Measurements from ENCODE around the gene GPR142.

GPR142 gene

DNA sequence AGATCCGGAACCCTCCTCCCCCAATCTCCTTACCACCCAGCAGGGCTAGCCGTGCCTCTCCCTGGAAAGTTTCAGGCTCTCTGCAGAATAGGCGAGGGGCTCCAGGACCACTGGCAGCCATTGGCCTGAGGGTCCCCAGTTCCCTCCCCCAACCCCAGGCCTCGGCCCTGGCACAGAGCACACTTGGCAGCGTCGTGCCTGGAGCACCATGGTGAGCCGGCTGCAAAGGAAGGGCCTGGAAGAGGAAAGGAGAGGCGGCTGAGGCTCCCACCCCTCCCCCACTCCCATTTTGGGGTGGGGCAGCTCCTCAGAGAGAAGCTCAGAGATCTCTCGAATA lies 5.3 kb upstream of the GPR142 start:
- Histone ChIP-seq H3K4me2 (ENCODE audit: insufficient read depth, low read length) (no peak overlapping the region), H3K27me3 (ENCODE audit: insufficient read depth, low read length, poor library complexity) (peaks cover 3% of the 10 kb centered on the region), H3K9me3 (ENCODE audit: insufficient read depth, low read length, severe bottlenecking) (no peaks in the 10 kb centered on the region), H2AFZ (ENCODE audit: low read depth, low read length) (no peak overlapping the region), H3K4me3 (ENCODE audit: low read depth in 1 of 2, low read length in 2 of 2) (no peak overlapping the region), H4K20me1 (ENCODE audit: insufficient read depth, low read length) (0 out of 2 replicates have a peak, but pooled peaks cover 8% of the 10 kb centered on the region), H3K27ac (ENCODE audit: low read length) (no peak overlapping the region), H3K9ac (ENCODE audit: low read depth, low read length) (no peak overlapping the region), H3K4me1 (ENCODE audit: insufficient read depth, low read length) (no peaks in the 10 kb centered on the region), H3K36me3 (ENCODE audit: insufficient read depth, low read length) (no peaks in the 10 kb centered on the region), H3K79me2 (ENCODE audit: insufficient read depth, low read length) (no peaks in the 10 kb centered on the region)
- TF ChIP-seq, protein P1, sequence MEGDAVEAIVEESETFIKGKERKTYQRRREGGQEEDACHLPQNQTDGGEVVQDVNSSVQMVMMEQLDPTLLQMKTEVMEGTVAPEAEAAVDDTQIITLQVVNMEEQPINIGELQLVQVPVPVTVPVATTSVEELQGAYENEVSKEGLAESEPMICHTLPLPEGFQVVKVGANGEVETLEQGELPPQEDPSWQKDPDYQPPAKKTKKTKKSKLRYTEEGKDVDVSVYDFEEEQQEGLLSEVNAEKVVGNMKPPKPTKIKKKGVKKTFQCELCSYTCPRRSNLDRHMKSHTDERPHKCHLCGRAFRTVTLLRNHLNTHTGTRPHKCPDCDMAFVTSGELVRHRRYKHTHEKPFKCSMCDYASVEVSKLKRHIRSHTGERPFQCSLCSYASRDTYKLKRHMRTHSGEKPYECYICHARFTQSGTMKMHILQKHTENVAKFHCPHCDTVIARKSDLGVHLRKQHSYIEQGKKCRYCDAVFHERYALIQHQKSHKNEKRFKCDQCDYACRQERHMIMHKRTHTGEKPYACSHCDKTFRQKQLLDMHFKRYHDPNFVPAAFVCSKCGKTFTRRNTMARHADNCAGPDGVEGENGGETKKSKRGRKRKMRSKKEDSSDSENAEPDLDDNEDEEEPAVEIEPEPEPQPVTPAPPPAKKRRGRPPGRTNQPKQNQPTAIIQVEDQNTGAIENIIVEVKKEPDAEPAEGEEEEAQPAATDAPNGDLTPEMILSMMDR (IDR thresholded peaks at IDR 0.05; ENCODE audit: borderline replicate concordance, extremely low read depth, low read length, poor library complexity, severe bottlenecking) = no peak
- no peak for TF ChIP-seq EZH2 (IDR thresholded peaks at IDR 0.05; ENCODE audit: borderline replicate concordance, low read depth, low read length, severe bottlenecking)
- no peak for DNase-seq
- no peak for ATAC-seq (ENCODE audit: insufficient read depth, low read depth)

DNA sequence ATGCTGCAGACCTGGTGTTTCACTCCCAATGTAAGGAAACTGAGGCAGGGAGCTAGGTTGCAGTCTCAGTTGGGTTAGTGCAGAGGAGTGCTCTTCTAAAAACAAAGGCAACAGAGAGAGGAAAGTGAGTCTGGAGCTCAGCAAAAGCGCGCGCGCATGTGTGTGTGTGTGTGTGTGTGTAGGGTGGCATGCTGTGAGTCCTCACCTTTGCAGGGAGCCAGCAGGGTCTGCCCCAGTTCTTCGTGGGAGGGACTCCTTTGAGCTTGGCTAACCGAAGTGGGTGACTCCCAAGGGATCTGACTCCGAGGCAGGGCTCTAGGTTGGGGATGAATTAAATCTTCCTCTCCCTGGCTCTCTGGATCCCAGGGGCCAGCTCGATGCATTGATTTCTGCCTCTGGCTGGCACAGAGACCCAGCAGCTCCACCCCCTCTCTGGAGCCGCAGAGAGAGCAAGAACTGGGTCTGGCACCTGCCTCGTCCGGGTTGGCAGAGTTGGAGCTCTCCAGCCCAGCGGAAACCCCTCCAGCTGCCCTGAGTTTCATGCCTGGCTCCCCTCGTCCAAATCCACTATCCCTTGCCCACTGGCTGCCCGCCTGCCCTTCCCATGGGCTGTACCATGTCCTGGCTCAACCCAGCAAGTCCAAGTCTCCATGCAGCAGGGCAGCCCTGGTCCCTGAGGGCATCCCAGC lies 4.4 kb upstream of the GPR142 start:
- no peak overlapping the region for H3K4me2 ChIP-seq (ENCODE audit: insufficient read depth, low read length)
- no peak overlapping the region for H3K27ac ChIP-seq (ENCODE audit: low read length)
- no peaks in the 10 kb centered on the region for H3K79me2 ChIP-seq (ENCODE audit: insufficient read depth, low read length)
- peaks cover 14% of the 10 kb centered on the region; the same call in 1 of the 2 replicates for H4K20me1 ChIP-seq (ENCODE audit: insufficient read depth, low read length)
- no peak overlapping the region for H2AFZ ChIP-seq (ENCODE audit: low read depth, low read length)
- peaks cover 3% of the 10 kb centered on the region for H3K27me3 ChIP-seq (ENCODE audit: insufficient read depth, low read length, poor library complexity)
- no peak overlapping the region for H3K4me3 ChIP-seq (ENCODE audit: low read depth in 1 of 2, low read length in 2 of 2)
- ATAC-seq (ENCODE audit: insufficient read depth, low read depth) = no peak
- H3K9ac ChIP-seq (ENCODE audit: low read depth, low read length) = no peak overlapping the region
- no peaks in the 10 kb centered on the region for H3K4me1 ChIP-seq (ENCODE audit: insufficient read depth, low read length)
- H3K9me3 ChIP-seq (ENCODE audit: insufficient read depth, low read length, severe bottlenecking) = no peaks in the 10 kb centered on the region
- no peaks in the 10 kb centered on the region for H3K36me3 ChIP-seq (ENCODE audit: insufficient read depth, low read length)
- no peak for DNase-seq
- no peak for TF ChIP-seq EZH2 (IDR thresholded peaks at IDR 0.05; ENCODE audit: borderline replicate concordance, low read depth, low read length, severe bottlenecking)
- TF ChIP-seq, protein P1 (IDR thresholded peaks at IDR 0.05; ENCODE audit: borderline replicate concordance, extremely low read depth, low read length, poor library complexity, severe bottlenecking) = no peak

DNA sequence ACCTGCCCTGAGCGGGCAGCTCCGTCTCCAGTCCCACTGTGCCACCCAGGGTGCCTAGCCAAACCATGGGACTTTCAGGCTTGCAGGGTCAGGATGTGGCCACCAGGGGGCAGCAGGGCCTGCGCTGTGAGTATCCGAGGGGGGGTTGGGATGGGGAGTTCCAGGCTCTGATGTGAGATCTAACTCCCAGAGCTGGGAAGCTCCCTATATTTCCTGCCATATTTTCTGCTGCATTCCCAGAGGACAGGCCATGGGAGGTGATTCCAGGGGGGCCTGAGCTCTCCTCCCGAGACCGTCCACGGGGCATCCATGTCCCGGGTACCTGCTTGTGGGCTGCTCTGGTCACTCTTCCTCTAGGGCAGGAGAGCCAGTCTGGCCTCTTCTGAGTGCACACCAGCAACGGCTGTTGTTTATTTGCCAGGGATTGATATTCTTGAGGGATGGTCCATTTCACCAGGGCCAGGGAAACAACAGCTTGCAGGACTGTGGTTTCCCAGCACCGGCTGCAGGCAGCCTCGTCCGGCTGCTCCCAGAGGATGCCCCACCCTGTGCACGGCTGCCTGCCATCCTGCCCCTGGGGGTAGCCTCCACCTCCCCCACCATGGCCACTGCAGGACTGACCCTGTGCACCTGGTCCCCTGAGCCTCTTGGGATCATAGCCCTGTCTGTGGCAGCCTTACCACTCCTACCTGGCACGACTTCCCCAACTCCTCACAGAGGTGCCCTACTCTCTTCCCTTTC lies 1.2 kb downstream of the GPR142 start:
- H3K9ac ChIP-seq (ENCODE audit: low read depth, low read length) = no peak overlapping the region
- peak; percentile 65 for DNase-seq
- no peaks in the 10 kb centered on the region for H3K9me3 ChIP-seq (ENCODE audit: insufficient read depth, low read length, severe bottlenecking)
- no peak overlapping the region for H3K27ac ChIP-seq (ENCODE audit: low read length)
- no peak overlapping the region for H2AFZ ChIP-seq (ENCODE audit: low read depth, low read length)
- H3K36me3 ChIP-seq (ENCODE audit: insufficient read depth, low read length) = no peaks in the 10 kb centered on the region
- no peak for TF ChIP-seq EZH2 (IDR thresholded peaks at IDR 0.05; ENCODE audit: borderline replicate concordance, low read depth, low read length, severe bottlenecking)
- TF ChIP-seq, protein P1 (IDR thresholded peaks at IDR 0.05; ENCODE audit: borderline replicate concordance, extremely low read depth, low read length, poor library complexity, severe bottlenecking) = peak; percentile 97
- no peak overlapping the region for H3K4me2 ChIP-seq (ENCODE audit: insufficient read depth, low read length)
- no peak overlapping the region for H3K4me3 ChIP-seq (ENCODE audit: low read depth in 1 of 2, low read length in 2 of 2)
- no peaks in the 10 kb centered on the region for H3K4me1 ChIP-seq (ENCODE audit: insufficient read depth, low read length)
- H3K79me2 ChIP-seq (ENCODE audit: insufficient read depth, low read length) = no peaks in the 10 kb centered on the region
- H4K20me1 ChIP-seq (ENCODE audit: insufficient read depth, low read length) = peaks cover 24% of the 10 kb centered on the region
- ATAC-seq (ENCODE audit: insufficient read depth, low read depth) = peak; percentile 80
- H3K27me3 ChIP-seq (ENCODE audit: insufficient read depth, low read length, poor library complexity) = peaks cover 5% of the 10 kb centered on the region
